ENCODE results near the gene GRIN2A.

GRIN2A gene

GRCh38 chr16:10141671-10142070 lies 40.6 kb downstream of the GRIN2A start:
- TF ChIP-seq CTCF (conservative IDR thresholded peaks at IDR 0.05; ENCODE audit: low read depth, low read length) = no peak
- H3K4me3 ChIP-seq (ENCODE audit: low read depth, low read length) = no peak overlapping the region
- no peak for DNase-seq (ENCODE audit: low read depth)

- no peak overlapping the region for H3K4me3 ChIP-seq (ENCODE audit: low read depth, low read length)
- no peak for DNase-seq (ENCODE audit: low read depth)
- TF ChIP-seq CTCF (conservative IDR thresholded peaks at IDR 0.05; ENCODE audit: low read depth, low read length) = no peak
Measured at GRCh38 chr16:10138881-10139280, 43.3 kb downstream of the GRIN2A start.

GRCh38 chr16:10137341-10137740 lies 44.9 kb downstream of the GRIN2A start:
- no peak for DNase-seq (ENCODE audit: low read depth)
- TF ChIP-seq CTCF (conservative IDR thresholded peaks at IDR 0.05; ENCODE audit: low read depth, low read length) = no peak
- H3K4me3 ChIP-seq (ENCODE audit: low read depth, low read length) = no peak overlapping the region

GRCh38 chr16:10136916-10137315 lies 45.3 kb downstream of the GRIN2A start:
- no peak for TF ChIP-seq CTCF (conservative IDR thresholded peaks at IDR 0.05; ENCODE audit: low read depth, low read length)
- no peak overlapping the region for H3K4me3 ChIP-seq (ENCODE audit: low read depth, low read length)
- DNase-seq (ENCODE audit: low read depth) = no peak

GRCh38 chr16:10130538-10130937 lies 51.7 kb downstream of the GRIN2A start:
- DNase-seq (ENCODE audit: low read depth) = no peak
- no peak overlapping the region for H3K4me3 ChIP-seq (ENCODE audit: low read depth, low read length)
- TF ChIP-seq CTCF (conservative IDR thresholded peaks at IDR 0.05; ENCODE audit: low read depth, low read length) = no peak

GRCh38 chr16:10128397-10129258 lies 53.6 kb downstream of the GRIN2A start:
- no peak for DNase-seq (ENCODE audit: low read depth)
- H3K4me3 ChIP-seq (ENCODE audit: low read depth, low read length) = no peak overlapping the region
- no peak for TF ChIP-seq CTCF (conservative IDR thresholded peaks at IDR 0.05; ENCODE audit: low read depth, low read length)

GRCh38 chr16:10126686-10127085 lies 55.5 kb downstream of the GRIN2A start:
- no peak for DNase-seq (ENCODE audit: low read depth)
- TF ChIP-seq CTCF (conservative IDR thresholded peaks at IDR 0.05; ENCODE audit: low read depth, low read length) = no peak
- H3K4me3 ChIP-seq (ENCODE audit: low read depth, low read length) = no peak overlapping the region

All from choroid plexus epithelial cell (primary cell).